K562 (cell line): ENCODE data around the gene MPIG6B. TPM values are rescaled to one million over a fixed set of nuclear protein-coding genes. Genes with fewer than 3 reads are reported as not detected.

ENCODE experiments used
- ATF1 ChIP-seq, 2 experiments: fragments of 450-650 bp in 1 of 2; IDR thresholded peaks; 2 replicates each; pipeline ENCODE4 v1.6.1; 2016; ENCODE audit warnings: missing compliant biosample characterization in 1 of 2, missing genetic modification characterization in 1 of 2
- BCOR ChIP-seq: fragments of 450-650 bp; IDR thresholded peaks from 2 replicates; pipeline ENCODE4 v1.6.1; 2016
- EP400 ChIP-seq: fragments of 450-650 bp; IDR thresholded peaks from 2 replicates; pipeline ENCODE4 v1.6.1; 2017; ENCODE audit warnings: antibody characterized with exemption, mild to moderate bottlenecking, moderate library complexity
- ESRRB ChIP-seq: fragments of 250-450 bp; sonication (Bioruptor Pico); IDR thresholded peaks from 2 replicates; pipeline ENCODE4 v1.5.0; 2020; ENCODE audit warnings: mild to moderate bottlenecking, moderate library complexity, borderline replicate concordance
- FUS ChIP-seq: fragments of 200-400 bp; formaldehyde crosslinking; optimal IDR thresholded peaks from 2 replicates; pipeline ENCODE3; 2017; ENCODE audit warnings: low read depth, low read length
- GTF2A2 ChIP-seq: IDR thresholded peaks from 2 replicates; pipeline ENCODE4 v1.6.1; 2016; ENCODE audit warnings: mild to moderate bottlenecking, missing genetic modification characterization, missing compliant biosample characterization
- HSF4 ChIP-seq: fragments of 250-450 bp; sonication (Bioruptor Pico); IDR thresholded peaks from 2 replicates; pipeline ENCODE4 v2.1.2; 2022; ENCODE audit warnings: mild to moderate bottlenecking, moderate library complexity, borderline replicate concordance
- MAZ ChIP-seq, 2 experiments: fragments of 450-650 bp in 1 of 2; sonication (generic) in 1 of 2; formaldehyde crosslinking; IDR thresholded peaks in 1 of 2; conservative IDR thresholded peaks in 1 of 2; 2 replicates each; pipeline versions ENCODE4 v1.4.0 to v1.5.0; 2020; ENCODE audit warnings: mild to moderate bottlenecking in 1 of 2, missing genetic modification reagents in 1 of 2
- MCM3 ChIP-seq: fragments of 450-650 bp; IDR thresholded peaks from 2 replicates; pipeline ENCODE4 v1.6.1; 2016
- MXI1 ChIP-seq: IDR thresholded peaks from 2 replicates; pipeline ENCODE4 v1.6.1; 2011; ENCODE audit warnings: low read depth, mild to moderate bottlenecking, improper control_type of control experiment, low read length
- PHB2 ChIP-seq: fragments of 450-650 bp; IDR thresholded peaks from 2 replicates; pipeline ENCODE4 v1.6.1; 2017; ENCODE audit warnings: low read depth
- SIX5 ChIP-seq, 2 experiments: IDR thresholded peaks; 2 replicates each; pipeline ENCODE4 v1.6.1; 2011; ENCODE audit warnings: low read length in 2 of 2, borderline replicate concordance in 1 of 2, low read depth in 1 of 2, mild to moderate bottlenecking in 1 of 2, moderate library complexity in 1 of 2; ENCODE audit not compliant: insufficient read depth in 1 of 2
- SRSF7 ChIP-seq: fragments of 200-400 bp; formaldehyde crosslinking; optimal IDR thresholded peaks from 2 replicates; pipeline ENCODE3; 2017; ENCODE audit warnings: mild to moderate bottlenecking, low read depth, low read length
- SUPT5H ChIP-seq: fragments of 450-650 bp; IDR thresholded peaks from 2 replicates; pipeline ENCODE4 v1.6.1; 2016
- WHSC1 ChIP-seq: IDR thresholded peaks from one replicate; pipeline ENCODE4 v1.6.1; 2012; ENCODE audit warnings: low read length, control low read depth, inconsistent platforms
- ZNF830 ChIP-seq: fragments of 250-450 bp; sonication (Bioruptor Pico); IDR thresholded peaks from 2 replicates; pipeline ENCODE4 v1.5.0; 2021; ENCODE audit warnings: mild to moderate bottlenecking
- polyA plus RNA-seq, 8 experiments: library from polyadenylated mRNA; depleted of rRNA in 4 of 8; stranded (reverse) in 5 of 8; unstranded in 3 of 8; fragments of >200 nt; fragmentation: Nextera tagmentation in 2 of 8; fragmentation: Illumina TruSeq in 1 of 8; extraction: Ambion mirVana in 2 of 8; extraction: Trizol in 1 of 8; gene quantifications; 2 replicates each; pipeline versions ENCODE4 v1.2.1 to v1.2.3, GENCODE V29; 2011 to 2014; ENCODE audit warnings: inconsistent platforms in 1 of 8, missing spikeins in 1 of 8
- total RNA-seq, 7 experiments: library from RNA; depleted of rRNA in 6 of 7; stranded (reverse); fragments of >200 nt in 6 of 7; fragmentation: Illumina TruSeq in 2 of 7; extraction: Trizol in 2 of 7; gene quantifications; 2 replicates each; pipeline versions ENCODE4 v1.2.1 to v1.2.3, GENCODE V29; 2011 to 2021; ENCODE audit warnings: low replicate concordance in 1 of 7
- TF ChIP-seq, protein P1 (sequence below): fragments of 450-650 bp; IDR thresholded peaks from 2 replicates; pipeline ENCODE4 v1.7.1; 2018; ENCODE audit warnings: mild to moderate bottlenecking, low read depth; ENCODE audit not compliant: partially characterized antibody
- TF ChIP-seq, protein P2 (sequence below): fragments of 200-800 bp; sonication (Bioruptor generic); IDR thresholded peaks from 2 replicates; pipeline ENCODE4 v1.6.1; 2017; ENCODE audit warnings: missing genetic modification characterization, missing compliant biosample characterization
- TF ChIP-seq, protein P3 (sequence below): sonication (generic); formaldehyde crosslinking; IDR thresholded peaks from 2 replicates; pipeline ENCODE4 v1.9.0; 2022; ENCODE audit warnings: mild to moderate bottlenecking, missing genetic modification reagents
- TF ChIP-seq, protein P4 (sequence below): fragments of 450-650 bp; formaldehyde crosslinking; IDR thresholded peaks from 2 replicates; pipeline ENCODE4 v1.4.0; 2022; ENCODE audit warnings: missing genetic modification characterization
- TF ChIP-seq, protein P5 (sequence below): fragments of 450-650 bp; conservative IDR thresholded peaks from 2 replicates; pipeline ENCODE4 v1.6.1; 2016; ENCODE audit warnings: missing genetic modification characterization, low read depth, mild to moderate bottlenecking, missing compliant biosample characterization, moderate library complexity

MPIG6B gene
- total and polyA plus RNA-seq, 9 of the 15 experiments (the other 6 are each of a cell fraction or from before 2014, with no cell fraction given), result 0.11 to 1.2 (median 0.28) TPM; not detected in 1

DNA sequence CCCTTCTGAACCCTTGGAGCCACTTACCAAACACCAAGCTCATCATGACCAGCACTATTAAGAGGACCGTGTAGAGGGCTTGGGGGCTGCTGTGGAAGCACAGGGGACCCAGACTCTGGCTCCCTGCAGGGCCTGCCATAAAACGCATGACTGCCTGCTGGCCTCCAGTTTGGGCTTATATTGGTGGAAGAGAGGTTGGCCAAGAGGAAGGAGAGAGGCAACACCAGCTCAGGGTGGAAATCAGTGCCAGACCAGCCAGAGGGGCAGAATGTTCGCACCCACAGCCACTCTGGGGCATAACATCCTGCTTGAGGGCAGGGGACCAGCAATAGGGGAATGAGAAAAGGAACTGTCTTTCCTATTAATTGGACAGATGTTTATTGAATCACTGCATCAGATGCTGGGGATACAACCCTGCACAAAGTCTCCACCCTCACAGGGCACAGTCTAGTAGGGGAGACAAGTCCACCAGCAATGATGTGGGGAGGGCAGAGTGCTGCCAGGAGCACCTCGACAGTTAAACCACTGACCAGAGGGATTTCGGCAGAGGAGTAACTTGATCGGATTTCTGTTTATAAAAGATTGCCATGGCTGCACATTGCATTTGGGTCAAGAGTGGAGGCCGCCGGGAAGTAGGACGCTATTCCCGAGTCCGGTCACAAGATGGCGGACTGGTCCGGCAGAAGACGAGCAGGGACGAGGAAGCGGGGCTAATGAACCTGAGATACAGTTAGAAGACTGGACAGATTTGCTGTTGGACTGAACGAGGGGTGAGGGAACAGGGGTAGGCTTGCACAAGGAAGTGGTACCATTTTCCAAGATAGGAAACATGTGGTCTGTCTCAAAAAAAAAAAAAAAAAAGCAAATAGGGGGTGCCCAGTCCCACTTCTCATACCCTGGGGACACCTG lies 42.7 kb upstream of the MPIG6B start, which contains the start of gene LY6G5C (continued):
- TF ChIP-seq, protein P1, sequence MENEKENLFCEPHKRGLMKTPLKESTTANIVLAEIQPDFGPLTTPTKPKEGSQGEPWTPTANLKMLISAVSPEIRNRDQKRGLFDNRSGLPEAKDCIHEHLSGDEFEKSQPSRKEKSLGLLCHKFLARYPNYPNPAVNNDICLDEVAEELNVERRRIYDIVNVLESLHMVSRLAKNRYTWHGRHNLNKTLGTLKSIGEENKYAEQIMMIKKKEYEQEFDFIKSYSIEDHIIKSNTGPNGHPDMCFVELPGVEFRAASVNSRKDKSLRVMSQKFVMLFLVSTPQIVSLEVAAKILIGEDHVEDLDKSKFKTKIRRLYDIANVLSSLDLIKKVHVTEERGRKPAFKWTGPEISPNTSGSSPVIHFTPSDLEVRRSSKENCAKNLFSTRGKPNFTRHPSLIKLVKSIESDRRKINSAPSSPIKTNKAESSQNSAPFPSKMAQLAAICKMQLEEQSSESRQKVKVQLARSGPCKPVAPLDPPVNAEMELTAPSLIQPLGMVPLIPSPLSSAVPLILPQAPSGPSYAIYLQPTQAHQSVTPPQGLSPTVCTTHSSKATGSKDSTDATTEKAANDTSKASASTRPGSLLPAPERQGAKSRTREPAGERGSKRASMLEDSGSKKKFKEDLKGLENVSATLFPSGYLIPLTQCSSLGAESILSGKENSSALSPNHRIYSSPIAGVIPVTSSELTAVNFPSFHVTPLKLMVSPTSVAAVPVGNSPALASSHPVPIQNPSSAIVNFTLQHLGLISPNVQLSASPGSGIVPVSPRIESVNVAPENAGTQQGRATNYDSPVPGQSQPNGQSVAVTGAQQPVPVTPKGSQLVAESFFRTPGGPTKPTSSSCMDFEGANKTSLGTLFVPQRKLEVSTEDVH, result peak; percentile 30
- TF ChIP-seq SUPT5H, result no peak
- peak; percentile 28 to 71; a peak in 2 of 4 replicates for TF ChIP-seq MAZ (CRISPR knock-in tag; conservative IDR thresholded peaks at IDR 0.05 in 1 of 2, IDR thresholded peaks at IDR 0.05 in 1 of 2)
- TF ChIP-seq, protein P2, sequence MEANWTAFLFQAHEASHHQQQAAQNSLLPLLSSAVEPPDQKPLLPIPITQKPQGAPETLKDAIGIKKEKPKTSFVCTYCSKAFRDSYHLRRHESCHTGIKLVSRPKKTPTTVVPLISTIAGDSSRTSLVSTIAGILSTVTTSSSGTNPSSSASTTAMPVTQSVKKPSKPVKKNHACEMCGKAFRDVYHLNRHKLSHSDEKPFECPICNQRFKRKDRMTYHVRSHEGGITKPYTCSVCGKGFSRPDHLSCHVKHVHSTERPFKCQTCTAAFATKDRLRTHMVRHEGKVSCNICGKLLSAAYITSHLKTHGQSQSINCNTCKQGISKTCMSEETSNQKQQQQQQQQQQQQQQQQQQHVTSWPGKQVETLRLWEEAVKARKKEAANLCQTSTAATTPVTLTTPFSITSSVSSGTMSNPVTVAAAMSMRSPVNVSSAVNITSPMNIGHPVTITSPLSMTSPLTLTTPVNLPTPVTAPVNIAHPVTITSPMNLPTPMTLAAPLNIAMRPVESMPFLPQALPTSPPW (CRISPR knock-in tag), result peak; percentile 63
- no peak for TF ChIP-seq MCM3
- TF ChIP-seq ZNF830, result no peak
- TF ChIP-seq MXI1, result 0 out of 2 replicates have a peak, but pooled peaks have one; percentile 27
- no peak for TF ChIP-seq ESRRB (CRISPR knock-in tag)
- TF ChIP-seq, protein P3, sequence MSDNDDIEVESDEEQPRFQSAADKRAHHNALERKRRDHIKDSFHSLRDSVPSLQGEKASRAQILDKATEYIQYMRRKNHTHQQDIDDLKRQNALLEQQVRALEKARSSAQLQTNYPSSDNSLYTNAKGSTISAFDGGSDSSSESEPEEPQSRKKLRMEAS, result peak; percentile 51; the same call in 1 of the 2 replicates
- TF ChIP-seq, protein P4, sequence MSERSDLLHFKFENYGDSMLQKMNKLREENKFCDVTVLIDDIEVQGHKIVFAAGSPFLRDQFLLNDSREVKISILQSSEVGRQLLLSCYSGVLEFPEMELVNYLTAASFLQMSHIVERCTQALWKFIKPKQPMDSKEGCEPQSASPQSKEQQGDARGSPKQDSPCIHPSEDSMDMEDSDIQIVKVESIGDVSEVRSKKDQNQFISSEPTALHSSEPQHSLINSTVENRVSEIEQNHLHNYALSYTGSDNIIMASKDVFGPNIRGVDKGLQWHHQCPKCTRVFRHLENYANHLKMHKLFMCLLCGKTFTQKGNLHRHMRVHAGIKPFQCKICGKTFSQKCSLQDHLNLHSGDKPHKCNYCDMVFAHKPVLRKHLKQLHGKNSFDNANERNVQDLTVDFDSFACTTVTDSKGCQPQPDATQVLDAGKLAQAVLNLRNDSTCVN (CRISPR knock-in tag), result no peak
- TF ChIP-seq PHB2, result no peak
- no peak for TF ChIP-seq EP400
- TF ChIP-seq, protein P5, sequence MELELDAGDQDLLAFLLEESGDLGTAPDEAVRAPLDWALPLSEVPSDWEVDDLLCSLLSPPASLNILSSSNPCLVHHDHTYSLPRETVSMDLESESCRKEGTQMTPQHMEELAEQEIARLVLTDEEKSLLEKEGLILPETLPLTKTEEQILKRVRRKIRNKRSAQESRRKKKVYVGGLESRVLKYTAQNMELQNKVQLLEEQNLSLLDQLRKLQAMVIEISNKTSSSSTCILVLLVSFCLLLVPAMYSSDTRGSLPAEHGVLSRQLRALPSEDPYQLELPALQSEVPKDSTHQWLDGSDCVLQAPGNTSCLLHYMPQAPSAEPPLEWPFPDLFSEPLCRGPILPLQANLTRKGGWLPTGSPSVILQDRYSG (tag), result no peak
- TF ChIP-seq SRSF7, result no peak
- no peak for TF ChIP-seq ATF1 (CRISPR knock-in tag; IDR thresholded peaks at IDR 0.05)
- peak; percentile 27; the same call in 1 of the 2 replicates for TF ChIP-seq ATF1 (tag; IDR thresholded peaks at IDR 0.05)
- TF ChIP-seq WHSC1, result no peak
- no peak for TF ChIP-seq GTF2A2
- TF ChIP-seq FUS, result no peak
- TF ChIP-seq SIX5 (IDR thresholded peaks at IDR 0.05; ENCODE audit: borderline replicate concordance in 1 of 2, insufficient read depth in 1 of 2, low read depth in 1 of 2, low read length in 2 of 2), result no peak
- no peak for TF ChIP-seq BCOR
- no peak for TF ChIP-seq HSF4
